ENCODE measurements around the gene EXOC6B. TPM values are rescaled to one million over a fixed set of nuclear protein-coding genes. Genes with fewer than 3 reads are reported as not detected.
A peak's percentile ranks its signal among the peaks of the same experiment; 100 is the strongest.

EXOC6B gene
- total and polyA plus RNA-seq, 2 experiments from 2014 or later = 8.9 to 18.3 TPM

GRCh38 chr2:72137498-72138010 is 688.3 kb downstream of the EXOC6B start:
- in situ Hi-C loops (cut with MboI) = no loop called here

GRCh38 chr2:72136933-72137497 is 688.8 kb downstream of the EXOC6B start:
- Histone ChIP-seq H3K9me2 (ENCODE audit: insufficient read depth) (no peaks in the 10 kb centered on the region), H3K9me3 (ENCODE audit: low read depth) (no peaks in the 10 kb centered on the region), H3K79me2 (ENCODE audit: insufficient read depth) (no peaks in the 10 kb centered on the region), H2AFZ (no peak overlapping the region), H3K27me3 (replicated peaks; ENCODE audit: insufficient read depth) (no peaks in the 10 kb centered on the region), H3K27ac (no peak overlapping the region), H3F3A (ENCODE audit: insufficient read depth) (no peaks in the 10 kb centered on the region), H3K36me3 (ENCODE audit: low read depth) (no peaks in the 10 kb centered on the region), H3K9ac (no peak overlapping the region), H3K4me2 (ENCODE audit: unreplicated experiment) (no peak overlapping the region), H3K4me1 (ENCODE audit: insufficient read depth) (no peaks in the 10 kb centered on the region), H3K4me3 (no peak overlapping the region), H4K20me1 (ENCODE audit: insufficient read depth) (no peaks in the 10 kb centered on the region)
- no peak for TF ChIP-seq EZH2phosphoT487 (IDR thresholded peaks at IDR 0.05; ENCODE audit: insufficient read depth, low read depth)
- TF ChIP-seq EZH2 (IDR thresholded peaks at IDR 0.05; ENCODE audit: insufficient read depth, poor library complexity, severe bottlenecking) = no peak
- 43 to 44% methylated on average over 6 to 7 of the region's 7 CpGs for WGBS, 2 experiments (ENCODE audit: low coverage in 1 of 2, low lambda C conversion rate in 2 of 2, missing lambda C conversion rate in 2 of 2)
- in situ Hi-C loops (cut with MboI) = no loop called here
- DNase-seq = no peak

More at GRCh38 chr2:72137498-72138010, 688.3 kb downstream of the EXOC6B start:
- TF ChIP-seq EZH2 (IDR thresholded peaks at IDR 0.05; ENCODE audit: insufficient read depth, poor library complexity, severe bottlenecking) = no peak
- no peak for TF ChIP-seq EZH2phosphoT487 (IDR thresholded peaks at IDR 0.05; ENCODE audit: insufficient read depth, low read depth)
- Histone ChIP-seq H4K20me1 (ENCODE audit: insufficient read depth) (no peaks in the 10 kb centered on the region), H3K9ac (no peak overlapping the region), H3K4me1 (ENCODE audit: insufficient read depth) (no peaks in the 10 kb centered on the region), H3K27me3 (replicated peaks; ENCODE audit: insufficient read depth) (peaks cover under 1% of the 10 kb centered on the region; the same call in 1 of the 2 replicates), H3K4me2 (ENCODE audit: unreplicated experiment) (no peak overlapping the region), H3K27ac (no peak overlapping the region), H3F3A (ENCODE audit: insufficient read depth) (no peaks in the 10 kb centered on the region), H3K36me3 (ENCODE audit: low read depth) (no peaks in the 10 kb centered on the region), H3K9me3 (ENCODE audit: low read depth) (no peaks in the 10 kb centered on the region), H3K79me2 (ENCODE audit: insufficient read depth) (no peaks in the 10 kb centered on the region), H2AFZ (no peak overlapping the region), H3K4me3 (no peak overlapping the region), H3K9me2 (ENCODE audit: insufficient read depth) (no peaks in the 10 kb centered on the region)
- peak; percentile 56 for DNase-seq
- WGBS, 2 experiments (ENCODE audit: low coverage in 1 of 2, low lambda C conversion rate in 2 of 2, missing lambda C conversion rate in 2 of 2) = 17% methylated on average over 9 to 10 of the region's 10 CpGs

- in situ Hi-C loops (cut with MboI) = no loop called here
- Histone ChIP-seq H3K36me3 (ENCODE audit: low read depth) (no peaks in the 10 kb centered on the region), H3K27me3 (replicated peaks; ENCODE audit: insufficient read depth) (no peaks in the 10 kb centered on the region), H3K4me2 (ENCODE audit: unreplicated experiment) (no peak overlapping the region), H3K4me1 (ENCODE audit: insufficient read depth) (no peaks in the 10 kb centered on the region), H2AFZ (no peak overlapping the region), H4K20me1 (ENCODE audit: insufficient read depth) (no peaks in the 10 kb centered on the region), H3K9ac (no peak overlapping the region), H3K9me3 (ENCODE audit: low read depth) (no peaks in the 10 kb centered on the region), H3K79me2 (ENCODE audit: insufficient read depth) (no peaks in the 10 kb centered on the region), H3K9me2 (ENCODE audit: insufficient read depth) (no peaks in the 10 kb centered on the region), H3K4me3 (no peak overlapping the region), H3K27ac (no peak overlapping the region), H3F3A (ENCODE audit: insufficient read depth) (no peaks in the 10 kb centered on the region)
- WGBS, 2 experiments (ENCODE audit: low coverage in 1 of 2, low lambda C conversion rate in 2 of 2, missing lambda C conversion rate in 2 of 2) = 83 to 85% methylated on average over 10 of the region's 10 CpGs
- no peak for DNase-seq
- no peak for TF ChIP-seq EZH2phosphoT487 (IDR thresholded peaks at IDR 0.05; ENCODE audit: insufficient read depth, low read depth)
Observed at GRCh38 chr2:72136331-72136730, 689.5 kb downstream of the EXOC6B start.

- 84 to 92% methylated on average over 8 of the region's 8 CpGs for WGBS, 2 experiments (ENCODE audit: low coverage in 1 of 2, low lambda C conversion rate in 2 of 2, missing lambda C conversion rate in 2 of 2)
- H3F3A ChIP-seq (ENCODE audit: insufficient read depth) = no peaks in the 10 kb centered on the region
- no peaks in the 10 kb centered on the region for H3K79me2 ChIP-seq (ENCODE audit: insufficient read depth)
- H3K4me1 ChIP-seq (ENCODE audit: insufficient read depth) = no peaks in the 10 kb centered on the region
- H3K27me3 ChIP-seq (replicated peaks; ENCODE audit: insufficient read depth) = no peaks in the 10 kb centered on the region
- no peak for TF ChIP-seq EZH2 (IDR thresholded peaks at IDR 0.05; ENCODE audit: insufficient read depth, poor library complexity, severe bottlenecking)
- TF ChIP-seq EZH2phosphoT487 (IDR thresholded peaks at IDR 0.05; ENCODE audit: insufficient read depth, low read depth) = no peak
- no peak overlapping the region for H3K9ac ChIP-seq
- H3K27ac ChIP-seq = no peak overlapping the region
- H3K4me2 ChIP-seq (ENCODE audit: unreplicated experiment) = no peak overlapping the region
- H3K4me3 ChIP-seq = no peak overlapping the region
- no peaks in the 10 kb centered on the region for H3K36me3 ChIP-seq (ENCODE audit: low read depth)
- no peaks in the 10 kb centered on the region for H4K20me1 ChIP-seq (ENCODE audit: insufficient read depth)
- in situ Hi-C loops (cut with MboI) = no loop called here
- H2AFZ ChIP-seq = no peak overlapping the region
- DNase-seq = no peak
- no peaks in the 10 kb centered on the region for H3K9me3 ChIP-seq (ENCODE audit: low read depth)
- H3K9me2 ChIP-seq (ENCODE audit: insufficient read depth) = no peaks in the 10 kb centered on the region
Observed at GRCh38 chr2:72135921-72136320, 689.9 kb downstream of the EXOC6B start.
